ENCODE results near the gene BACE2.
"Not testable (repeated sequence)": the region's sequence is repeated elsewhere in the genome, so short reads cannot be mapped to it uniquely, and the experiment has no call there.

Gene BACE2

DNA sequence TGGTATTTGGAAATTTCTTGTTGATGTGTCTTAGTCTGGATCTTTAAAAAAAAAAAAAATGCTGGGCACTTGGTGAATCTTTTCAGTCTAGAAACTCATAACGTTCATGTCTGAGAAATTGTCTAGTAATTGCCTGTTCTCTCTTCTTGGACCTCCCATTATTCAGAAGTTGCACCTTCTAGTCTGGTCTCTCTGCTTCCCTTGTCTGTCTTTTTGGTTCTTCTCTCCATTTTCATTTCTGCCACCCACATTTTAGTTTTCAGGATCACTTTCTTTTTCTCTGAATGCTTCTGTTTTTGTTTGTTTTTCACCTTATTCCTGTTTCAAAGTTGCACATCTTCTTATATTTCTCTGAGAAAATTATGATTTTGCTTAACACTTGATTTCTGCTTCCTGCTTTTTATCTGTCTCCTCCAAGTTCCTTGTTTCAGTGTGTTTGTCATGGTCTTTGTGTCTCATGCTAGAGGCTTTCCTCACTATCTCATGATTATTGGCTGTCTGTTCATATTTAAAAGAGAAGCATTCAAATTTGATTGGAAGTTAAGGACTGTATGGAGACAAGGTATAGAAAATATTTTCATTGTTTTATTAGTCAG is 21.3 kb downstream of the BACE2 start:
- no peaks in the 10 kb centered on the region for H3K36me3 ChIP-seq (ENCODE audit: control insufficient read depth, insufficient read depth, low read length)
- no peaks in the 10 kb centered on the region for H3K27me3 ChIP-seq (ENCODE audit: control insufficient read depth, insufficient read depth, low read length)
- H3K4me1 ChIP-seq (ENCODE audit: control insufficient read depth, insufficient read depth, low read length): peaks cover 47% of the 10 kb centered on the region
- H3K9me3 ChIP-seq (ENCODE audit: control insufficient read depth, low read length): no peaks in the 10 kb centered on the region
- no peak overlapping the region for H3K4me3 ChIP-seq (ENCODE audit: low read length)
- H3K9ac ChIP-seq (ENCODE audit: low read length): no peak overlapping the region

DNA sequence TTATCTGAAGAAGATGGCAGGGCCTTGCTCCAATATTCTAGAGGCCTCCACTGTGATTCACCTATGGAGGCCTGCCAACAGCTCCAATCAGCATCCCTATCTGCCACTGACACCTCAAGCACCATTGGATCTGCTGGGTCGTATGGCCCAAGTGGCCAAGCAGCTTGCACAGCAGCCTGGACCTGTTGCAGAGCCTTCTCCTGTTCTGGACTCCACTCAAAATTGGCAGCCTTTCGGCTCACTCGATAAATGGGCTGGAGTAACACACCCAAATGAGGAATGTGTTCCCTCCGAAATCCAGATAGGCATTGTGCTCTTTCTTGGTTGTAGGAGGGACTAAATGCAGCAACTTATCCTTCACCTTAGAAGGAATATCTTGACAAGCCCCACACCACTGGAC is 24.6 kb downstream of the BACE2 start:
- not testable (repeated sequence) for H3K9me3 ChIP-seq (ENCODE audit: control insufficient read depth, low read length); H3K36me3 ChIP-seq (ENCODE audit: control insufficient read depth, insufficient read depth, low read length); H3K27me3 ChIP-seq (ENCODE audit: control insufficient read depth, insufficient read depth, low read length); H3K9ac ChIP-seq (ENCODE audit: low read length); H3K4me3 ChIP-seq (ENCODE audit: low read length)
- peaks cover 27% of the 10 kb centered on the region for H3K4me1 ChIP-seq (ENCODE audit: control insufficient read depth, insufficient read depth, low read length)

GRCh38 chr21:41195311-41195710 is 27.4 kb downstream of the BACE2 start:
- Histone ChIP-seq H3K9ac (ENCODE audit: low read length) (no peak overlapping the region), H3K36me3 (ENCODE audit: control insufficient read depth, insufficient read depth, low read length) (no peaks in the 10 kb centered on the region), H3K9me3 (ENCODE audit: control insufficient read depth, low read length) (no peaks in the 10 kb centered on the region), H3K27me3 (ENCODE audit: control insufficient read depth, insufficient read depth, low read length) (no peaks in the 10 kb centered on the region), H3K4me1 (ENCODE audit: control insufficient read depth, insufficient read depth, low read length) (peaks cover 28% of the 10 kb centered on the region), H3K4me3 (ENCODE audit: low read length) (no peak overlapping the region)

GRCh38 chr21:41196993-41197392 is 29.0 kb downstream of the BACE2 start:
- Histone ChIP-seq H3K9ac (ENCODE audit: low read length) (no peak overlapping the region), H3K9me3 (ENCODE audit: control insufficient read depth, low read length) (no peaks in the 10 kb centered on the region), H3K27me3 (ENCODE audit: control insufficient read depth, insufficient read depth, low read length) (no peaks in the 10 kb centered on the region), H3K4me3 (ENCODE audit: low read length) (no peak overlapping the region), H3K4me1 (ENCODE audit: control insufficient read depth, insufficient read depth, low read length) (peaks cover 18% of the 10 kb centered on the region), H3K36me3 (ENCODE audit: control insufficient read depth, insufficient read depth, low read length) (no peaks in the 10 kb centered on the region)

DNA sequence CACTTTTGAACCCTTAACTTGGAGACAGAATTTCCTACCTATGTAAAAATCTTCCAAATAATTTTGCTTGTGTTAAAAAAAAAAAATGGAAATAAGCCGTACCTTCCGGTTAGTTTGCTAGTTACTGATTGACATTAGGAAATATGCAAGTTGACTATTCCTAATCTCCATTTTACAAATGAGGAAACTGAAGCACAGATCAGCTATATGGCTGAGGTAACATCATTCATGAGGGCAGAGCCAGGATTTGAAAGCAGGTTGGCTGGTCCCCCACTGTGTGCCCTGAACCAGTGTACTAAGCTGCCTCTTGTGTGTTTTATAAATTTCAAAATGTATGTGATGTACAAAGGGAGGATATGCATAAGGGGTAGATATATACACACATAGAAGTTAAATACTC is 29.6 kb downstream of the BACE2 start:
- H3K4me1 ChIP-seq (ENCODE audit: control insufficient read depth, insufficient read depth, low read length): peaks cover 14% of the 10 kb centered on the region
- H3K4me3 ChIP-seq (ENCODE audit: low read length): no peak overlapping the region
- H3K36me3 ChIP-seq (ENCODE audit: control insufficient read depth, insufficient read depth, low read length): no peaks in the 10 kb centered on the region
- no peaks in the 10 kb centered on the region for H3K9me3 ChIP-seq (ENCODE audit: control insufficient read depth, low read length)
- H3K9ac ChIP-seq (ENCODE audit: low read length): no peak overlapping the region
- H3K27me3 ChIP-seq (ENCODE audit: control insufficient read depth, insufficient read depth, low read length): no peaks in the 10 kb centered on the region

DNA sequence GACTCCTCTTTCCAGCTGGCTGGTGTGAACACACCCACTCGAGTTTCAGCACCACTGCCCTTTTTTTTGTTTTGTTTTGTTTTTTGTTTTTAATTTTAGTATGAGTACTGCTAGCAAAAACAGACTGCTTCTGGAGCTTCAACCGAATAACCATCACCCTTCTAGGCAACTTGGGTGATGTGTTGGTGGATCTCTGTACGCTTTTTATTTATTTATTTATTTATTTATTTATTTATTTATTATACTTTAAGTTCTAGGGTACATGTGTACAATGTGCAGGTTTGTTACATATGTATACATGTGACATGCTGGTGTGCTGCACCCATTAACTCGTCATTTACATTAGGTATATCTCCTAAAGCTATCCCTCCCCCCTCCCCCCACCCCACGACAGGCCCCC is 30.7 kb downstream of the BACE2 start:
- not testable (repeated sequence) for H3K27me3 ChIP-seq (ENCODE audit: control insufficient read depth, insufficient read depth, low read length); H3K9me3 ChIP-seq (ENCODE audit: control insufficient read depth, low read length); H3K9ac ChIP-seq (ENCODE audit: low read length); H3K4me3 ChIP-seq (ENCODE audit: low read length); H3K36me3 ChIP-seq (ENCODE audit: control insufficient read depth, insufficient read depth, low read length)
- H3K4me1 ChIP-seq (ENCODE audit: control insufficient read depth, insufficient read depth, low read length): peaks cover 14% of the 10 kb centered on the region

DNA sequence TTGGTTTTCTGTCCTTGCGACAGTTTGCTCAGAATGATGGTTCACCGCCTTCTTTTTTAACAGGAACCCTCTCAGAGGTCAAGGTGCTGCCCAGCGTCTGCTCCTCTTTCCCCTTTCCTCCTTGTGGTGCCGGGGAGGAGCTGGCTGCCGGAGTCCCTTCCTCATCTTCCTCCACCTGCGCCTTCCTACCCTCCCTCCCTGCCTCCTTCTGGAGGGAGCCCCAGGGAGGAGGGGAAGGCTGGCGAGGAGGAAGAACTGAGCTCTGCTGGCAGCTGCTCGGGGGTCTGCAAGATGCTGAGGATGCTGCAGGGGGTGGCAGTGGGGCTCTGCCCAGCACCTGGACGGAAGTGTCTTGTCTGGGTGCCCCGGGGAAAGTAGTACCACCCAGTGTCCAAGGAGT is 31.2 kb downstream of the BACE2 start:
- H3K36me3 ChIP-seq (ENCODE audit: control insufficient read depth, insufficient read depth, low read length): no peaks in the 10 kb centered on the region
- H3K4me3 ChIP-seq (ENCODE audit: low read length): no peak overlapping the region
- H3K27me3 ChIP-seq (ENCODE audit: control insufficient read depth, insufficient read depth, low read length): no peaks in the 10 kb centered on the region
- no peaks in the 10 kb centered on the region for H3K9me3 ChIP-seq (ENCODE audit: control insufficient read depth, low read length)
- no peak overlapping the region for H3K9ac ChIP-seq (ENCODE audit: low read length)
- H3K4me1 ChIP-seq (ENCODE audit: control insufficient read depth, insufficient read depth, low read length): peaks cover 14% of the 10 kb centered on the region

GRCh38 chr21:41199588-41199987 is 31.6 kb downstream of the BACE2 start:
- Histone ChIP-seq H3K9ac (ENCODE audit: low read length) (no peak overlapping the region), H3K9me3 (ENCODE audit: control insufficient read depth, low read length) (no peaks in the 10 kb centered on the region), H3K4me1 (ENCODE audit: control insufficient read depth, insufficient read depth, low read length) (peaks cover 14% of the 10 kb centered on the region), H3K4me3 (ENCODE audit: low read length) (no peak overlapping the region), H3K27me3 (ENCODE audit: control insufficient read depth, insufficient read depth, low read length) (no peaks in the 10 kb centered on the region), H3K36me3 (ENCODE audit: control insufficient read depth, insufficient read depth, low read length) (no peaks in the 10 kb centered on the region)

- Histone ChIP-seq H3K36me3 (ENCODE audit: control insufficient read depth, insufficient read depth, low read length) (no peaks in the 10 kb centered on the region), H3K27me3 (ENCODE audit: control insufficient read depth, insufficient read depth, low read length) (no peaks in the 10 kb centered on the region), H3K9ac (ENCODE audit: low read length) (no peak overlapping the region), H3K4me1 (ENCODE audit: control insufficient read depth, insufficient read depth, low read length) (peaks cover 14% of the 10 kb centered on the region), H3K9me3 (ENCODE audit: control insufficient read depth, low read length) (no peaks in the 10 kb centered on the region), H3K4me3 (ENCODE audit: low read length) (no peak overlapping the region)
Observed at GRCh38 chr21:41201385-41201784, 33.4 kb downstream of the BACE2 start.

- no peaks in the 10 kb centered on the region for H3K9me3 ChIP-seq (ENCODE audit: control insufficient read depth, low read length)
- H3K9ac ChIP-seq (ENCODE audit: low read length): no peak overlapping the region
- no peaks in the 10 kb centered on the region for H3K27me3 ChIP-seq (ENCODE audit: control insufficient read depth, insufficient read depth, low read length)
- H3K4me3 ChIP-seq (ENCODE audit: low read length): no peak overlapping the region
- no peaks in the 10 kb centered on the region for H3K36me3 ChIP-seq (ENCODE audit: control insufficient read depth, insufficient read depth, low read length)
- H3K4me1 ChIP-seq (ENCODE audit: control insufficient read depth, insufficient read depth, low read length): peaks cover 17% of the 10 kb centered on the region
Observed at GRCh38 chr21:41204736-41205135, 36.8 kb downstream of the BACE2 start.

- H3K9ac ChIP-seq (ENCODE audit: low read length): no peak overlapping the region
- peaks cover 17% of the 10 kb centered on the region for H3K4me1 ChIP-seq (ENCODE audit: control insufficient read depth, insufficient read depth, low read length)
- H3K9me3 ChIP-seq (ENCODE audit: control insufficient read depth, low read length): no peaks in the 10 kb centered on the region
- peaks cover 9% of the 10 kb centered on the region for H3K36me3 ChIP-seq (ENCODE audit: control insufficient read depth, insufficient read depth, low read length)
- H3K27me3 ChIP-seq (ENCODE audit: control insufficient read depth, insufficient read depth, low read length): no peaks in the 10 kb centered on the region
- H3K4me3 ChIP-seq (ENCODE audit: low read length): no peak overlapping the region
Observed at GRCh38 chr21:41207401-41208375, 39.7 kb downstream of the BACE2 start.

DNA sequence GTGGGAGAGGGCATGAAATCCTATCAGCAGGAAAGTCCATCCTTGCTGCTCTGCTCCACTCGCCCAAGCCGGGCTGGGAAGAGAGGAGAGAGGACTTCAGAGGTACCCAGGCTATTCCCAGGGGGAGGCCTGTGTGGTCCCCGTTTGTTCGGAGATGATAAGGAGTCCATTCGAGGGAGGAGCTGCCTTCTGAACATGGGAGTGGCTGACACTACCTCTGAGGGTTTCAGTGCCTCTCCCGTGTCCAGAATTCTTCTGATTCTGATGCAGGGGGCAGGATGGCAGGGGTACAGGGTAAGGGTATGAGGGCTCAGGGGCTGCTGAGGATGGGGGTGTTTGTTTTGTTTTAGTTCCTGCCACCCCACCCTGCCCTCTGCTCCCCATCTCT is 40.4 kb downstream of the BACE2 start:
- Histone ChIP-seq H3K36me3 (ENCODE audit: control insufficient read depth, insufficient read depth, low read length) (peaks cover 9% of the 10 kb centered on the region), H3K9ac (ENCODE audit: low read length) (no peak overlapping the region), H3K27me3 (ENCODE audit: control insufficient read depth, insufficient read depth, low read length) (no peaks in the 10 kb centered on the region), H3K4me1 (ENCODE audit: control insufficient read depth, insufficient read depth, low read length) (peaks cover 17% of the 10 kb centered on the region), H3K9me3 (ENCODE audit: control insufficient read depth, low read length) (no peaks in the 10 kb centered on the region), H3K4me3 (ENCODE audit: low read length) (no peak overlapping the region)
